ENCODE measurements around the gene UNC119. TPM values are rescaled to one million over a fixed set of nuclear protein-coding genes. Genes with fewer than 3 reads are reported as not detected.

The UNC119 gene
- total and polyA plus RNA-seq, 7 donors = 1.9 to 7.8 (median 2.6) TPM

DNA sequence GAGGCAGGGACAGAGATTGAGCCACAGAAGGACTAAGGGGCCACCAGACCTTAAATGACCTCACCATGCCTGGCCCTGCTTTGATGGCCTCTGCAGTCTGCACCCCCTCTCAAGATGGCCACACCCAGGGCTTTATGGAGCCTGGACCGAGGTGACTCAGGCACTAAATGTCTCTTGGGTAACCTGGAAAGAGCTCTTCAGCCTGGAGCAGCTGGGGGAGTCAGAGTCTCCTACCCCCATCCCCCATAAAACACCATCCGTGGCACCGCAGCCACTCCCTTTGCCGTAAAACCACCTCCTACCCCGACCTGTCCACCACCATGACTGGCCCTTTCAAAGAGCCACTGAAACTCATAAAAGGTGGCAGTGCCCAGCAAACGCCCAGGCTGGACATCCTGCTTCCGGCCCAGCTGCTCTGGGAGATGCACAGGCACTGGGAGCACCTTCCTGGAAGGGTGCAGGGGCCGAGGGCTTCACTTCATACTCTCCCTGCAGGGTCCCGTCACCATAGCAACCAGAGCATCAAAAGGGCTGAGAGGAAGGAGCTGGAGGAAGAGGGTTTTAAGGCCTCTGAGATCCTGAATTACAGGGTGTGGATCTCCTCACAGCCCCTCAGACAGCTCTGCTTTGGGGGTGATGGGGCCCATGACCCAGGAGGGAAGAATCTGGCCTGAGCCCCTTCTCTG is 24.0 kb downstream of the UNC119 start:
- peaks cover 0 to 12% (median 3%) of the 10 kb centered on the region in 3 donors for H3K27me3 ChIP-seq (ENCODE audit: insufficient read depth in 3 of 3, low read length in 2 of 3)
- H3K36me3 ChIP-seq (ENCODE audit: insufficient read depth in 1 of 2, low read depth in 1 of 2) = no peaks in the 10 kb centered on the region
- DNase-seq = no peak
- ATAC-seq = no peak
- intact Hi-C loops (cut with DNase I) = no loop called here
- H3K9me3 ChIP-seq = no peaks in the 10 kb centered on the region
- H3K4me1 ChIP-seq = no peaks in the 10 kb centered on the region
- no peak overlapping the region for H3K4me3 ChIP-seq
- H3K27ac ChIP-seq = no peak overlapping the region
- TF ChIP-seq, protein P1, sequence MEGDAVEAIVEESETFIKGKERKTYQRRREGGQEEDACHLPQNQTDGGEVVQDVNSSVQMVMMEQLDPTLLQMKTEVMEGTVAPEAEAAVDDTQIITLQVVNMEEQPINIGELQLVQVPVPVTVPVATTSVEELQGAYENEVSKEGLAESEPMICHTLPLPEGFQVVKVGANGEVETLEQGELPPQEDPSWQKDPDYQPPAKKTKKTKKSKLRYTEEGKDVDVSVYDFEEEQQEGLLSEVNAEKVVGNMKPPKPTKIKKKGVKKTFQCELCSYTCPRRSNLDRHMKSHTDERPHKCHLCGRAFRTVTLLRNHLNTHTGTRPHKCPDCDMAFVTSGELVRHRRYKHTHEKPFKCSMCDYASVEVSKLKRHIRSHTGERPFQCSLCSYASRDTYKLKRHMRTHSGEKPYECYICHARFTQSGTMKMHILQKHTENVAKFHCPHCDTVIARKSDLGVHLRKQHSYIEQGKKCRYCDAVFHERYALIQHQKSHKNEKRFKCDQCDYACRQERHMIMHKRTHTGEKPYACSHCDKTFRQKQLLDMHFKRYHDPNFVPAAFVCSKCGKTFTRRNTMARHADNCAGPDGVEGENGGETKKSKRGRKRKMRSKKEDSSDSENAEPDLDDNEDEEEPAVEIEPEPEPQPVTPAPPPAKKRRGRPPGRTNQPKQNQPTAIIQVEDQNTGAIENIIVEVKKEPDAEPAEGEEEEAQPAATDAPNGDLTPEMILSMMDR (IDR thresholded peaks at IDR 0.05) = no peak
- 71 to 76% (median 72%) methylated on average over 9 of the region's 9 CpGs for WGBS, 3 donors

DNA sequence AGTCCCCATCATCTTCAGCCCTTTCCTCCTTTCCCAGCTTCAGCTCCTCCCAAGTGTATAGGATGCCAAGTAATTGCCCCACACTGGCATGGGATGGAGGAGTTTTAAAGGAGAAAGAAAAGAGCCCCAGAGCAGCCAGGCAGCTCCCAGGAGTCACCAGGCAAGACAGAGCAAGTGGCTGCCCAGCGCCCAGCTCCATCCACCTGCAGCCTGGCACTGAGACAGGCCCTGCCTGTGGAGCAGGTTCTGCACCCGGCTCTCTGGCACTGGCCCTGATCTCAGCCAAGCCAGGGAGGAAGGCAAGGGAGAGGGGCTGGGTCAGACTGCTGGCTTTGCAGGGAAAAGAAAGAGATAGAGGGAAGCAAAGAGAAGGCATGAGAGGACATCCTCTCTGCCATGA is 24.6 kb downstream of the UNC119 start:
- intact Hi-C loops (cut with DNase I) = no loop called here
- no peaks in the 10 kb centered on the region for H3K4me1 ChIP-seq
- ATAC-seq (no peak), DNase-seq (no peak)
- TF ChIP-seq, protein P1 (IDR thresholded peaks at IDR 0.05) = no peak
- no peak overlapping the region for H3K4me3 ChIP-seq
- peaks cover 0 to 12% (median 3%) of the 10 kb centered on the region in 3 donors for H3K27me3 ChIP-seq (ENCODE audit: insufficient read depth in 3 of 3, low read length in 2 of 3)
- H3K9me3 ChIP-seq = no peaks in the 10 kb centered on the region
- H3K36me3 ChIP-seq (ENCODE audit: insufficient read depth in 1 of 2, low read depth in 1 of 2) = no peaks in the 10 kb centered on the region
- no peak overlapping the region for H3K27ac ChIP-seq
- WGBS, 3 donors = 74 to 88% (median 85%) methylated on average over 2 of the region's 2 CpGs

DNA sequence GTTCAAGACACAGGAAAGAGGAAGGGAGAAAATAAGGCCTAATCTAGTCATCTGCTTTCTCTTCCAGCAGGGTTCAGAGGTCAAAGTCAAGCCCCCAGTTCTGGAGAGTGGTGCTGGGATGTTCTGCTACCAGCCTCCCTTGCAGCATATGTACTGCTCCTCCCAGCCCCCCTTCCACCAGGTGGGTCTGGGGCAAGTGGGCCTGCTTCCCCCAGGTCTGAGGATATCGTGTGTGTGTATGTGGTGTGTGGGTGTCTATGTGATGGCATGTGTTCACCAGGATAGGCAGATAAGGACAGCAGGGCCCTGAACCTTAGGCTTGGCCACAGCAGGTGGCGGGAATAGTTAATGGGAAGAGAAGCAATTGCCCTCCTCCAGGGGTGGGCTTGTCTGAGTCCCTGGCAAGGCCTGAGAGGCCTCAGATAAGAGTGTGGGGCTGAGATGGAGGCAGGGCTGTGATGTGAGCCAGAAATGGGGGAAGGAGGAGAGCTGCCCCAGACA is 25.2 kb downstream of the UNC119 start:
- Histone ChIP-seq H3K4me3 (no peak overlapping the region), H3K9me3 (no peaks in the 10 kb centered on the region), H3K27ac (no peak overlapping the region), H3K4me1 (no peaks in the 10 kb centered on the region), H3K36me3 (ENCODE audit: insufficient read depth in 1 of 2, low read depth in 1 of 2) (no peaks in the 10 kb centered on the region), H3K27me3 (ENCODE audit: insufficient read depth in 3 of 3, low read length in 2 of 3) (peaks cover 0 to 12% (median 3%) of the 10 kb centered on the region in 3 donors)
- 95 to 100% (median 96%) methylated on average over 2 of the region's 2 CpGs for WGBS, 3 donors
- TF ChIP-seq, protein P1 (IDR thresholded peaks at IDR 0.05) = no peak
- ATAC-seq = no peak
- intact Hi-C loops (cut with DNase I) = no loop called here
- no peak for DNase-seq

DNA sequence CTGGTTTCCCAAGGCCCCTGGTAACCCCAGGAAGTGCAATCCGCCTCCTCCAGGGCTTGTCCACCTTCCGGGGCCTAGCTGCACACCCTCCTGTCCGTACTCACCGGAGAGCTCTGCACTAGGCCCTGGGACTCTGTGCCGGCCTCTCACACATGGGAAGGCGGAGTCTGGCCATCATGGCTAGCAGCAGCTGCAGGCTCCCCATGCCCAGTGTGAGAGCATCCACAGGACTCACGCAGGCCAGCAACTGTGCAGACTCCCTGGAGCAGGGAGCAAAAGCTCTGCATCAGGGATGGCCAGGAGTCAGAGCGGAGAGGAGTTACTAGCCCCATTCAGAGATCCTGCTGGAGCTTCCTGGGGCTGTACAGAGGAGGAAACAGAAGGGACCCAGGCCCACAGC is 26.0 kb downstream of the UNC119 start:
- peaks cover 0 to 7% (median 3%) of the 10 kb centered on the region in 3 donors for H3K27me3 ChIP-seq (ENCODE audit: insufficient read depth in 3 of 3, low read length in 2 of 3)
- intact Hi-C loops (cut with DNase I) = no loop called here
- no peak overlapping the region for H3K4me3 ChIP-seq
- H3K4me1 ChIP-seq = no peaks in the 10 kb centered on the region
- TF ChIP-seq, protein P1 (IDR thresholded peaks at IDR 0.05) = no peak
- 57 to 65% (median 61%) methylated on average over 8 of the region's 8 CpGs for WGBS, 3 donors
- no peaks in the 10 kb centered on the region for H3K9me3 ChIP-seq
- no peaks in the 10 kb centered on the region for H3K36me3 ChIP-seq (ENCODE audit: insufficient read depth in 1 of 2, low read depth in 1 of 2)
- DNase-seq (no peak), ATAC-seq (no peak)
- no peak overlapping the region for H3K27ac ChIP-seq

All from psoas muscle (tissue), 8 donors.